Effector CD4-positive, alpha-beta T cell (primary cell): Measurements from ENCODE around the gene POLA1.

ENCODE experiments used
- DNase-seq: peaks from one replicate; pipeline ENCODE4 v3.0.0-alpha.2; 2020

POLA1 gene

GRCh38 chrX:24987731-24988130, 294.0 kb downstream of the POLA1 start:
- DNase-seq: no peak

GRCh38 chrX:24988314-24988713, 294.6 kb downstream of the POLA1 start:
- no peak for DNase-seq

GRCh38 chrX:24990535-24990934, 296.8 kb downstream of the POLA1 start:
- DNase-seq: no peak

GRCh38 chrX:24993879-24994278, 300.2 kb downstream of the POLA1 start:
- DNase-seq: no peak

GRCh38 chrX:24996096-24996709, 302.5 kb downstream of the POLA1 start:
- no peak for DNase-seq

GRCh38 chrX:24999511-24999910, 305.8 kb downstream of the POLA1 start:
- DNase-seq: no peak

- no peak for DNase-seq
Measured at GRCh38 chrX:25001808-25002660, 308.3 kb downstream of the POLA1 start.

- no peak for DNase-seq
Measured at GRCh38 chrX:25002661-25003020, 308.9 kb downstream of the POLA1 start.

- no peak for DNase-seq
Measured at GRCh38 chrX:25003066-25003849, 309.5 kb downstream of the POLA1 start.

- no peak for DNase-seq
Measured at GRCh38 chrX:25004040-25004439, 310.3 kb downstream of the POLA1 start.

- DNase-seq: no peak
Measured at GRCh38 chrX:25004485-25005032, 310.8 kb downstream of the POLA1 start.

GRCh38 chrX:25005034-25005381, 311.3 kb downstream of the POLA1 start:
- no peak for DNase-seq

GRCh38 chrX:25005382-25006185, 311.9 kb downstream of the POLA1 start:
- no peak for DNase-seq

- DNase-seq: no peak
Measured at GRCh38 chrX:25006586-25007058, 312.9 kb downstream of the POLA1 start.

GRCh38 chrX:25007059-25008053, 313.6 kb downstream of the POLA1 start:
- no peak for DNase-seq

- no peak for DNase-seq
Measured at GRCh38 chrX:25009407-25009806, 315.7 kb downstream of the POLA1 start.

GRCh38 chrX:25010784-25011588, 317.3 kb downstream of the POLA1 start:
- DNase-seq: no peak

- DNase-seq: no peak
Measured at GRCh38 chrX:25011589-25012432, 318.1 kb downstream of the POLA1 start.

- DNase-seq: no peak
Measured at GRCh38 chrX:25012433-25012735, 318.7 kb downstream of the POLA1 start.
